ENCODE results near the gene DPP4.

The DPP4 gene

DNA sequence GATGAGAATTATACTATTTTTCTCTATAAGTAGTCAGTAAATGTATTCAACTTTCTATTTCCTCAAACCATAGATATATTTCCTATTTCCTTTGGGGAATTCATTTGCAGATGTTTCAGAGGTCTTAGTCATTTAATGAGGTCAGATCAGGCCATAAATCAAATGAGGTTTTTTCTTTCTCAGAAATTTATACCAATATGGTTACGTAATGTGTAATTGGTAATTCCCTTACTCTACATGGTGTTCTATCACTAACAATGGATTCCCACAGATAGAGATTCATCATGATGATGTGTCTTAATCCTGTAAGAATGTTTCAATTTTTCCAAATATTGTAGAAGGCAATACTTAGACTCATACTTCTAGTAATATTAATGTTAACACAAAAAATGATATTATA is 108.0 kb downstream of the DPP4 start:
- no peak overlapping the region for H3K4me3 ChIP-seq (ENCODE audit: low read length)
- H3K9ac ChIP-seq (ENCODE audit: low read length) = no peak overlapping the region
- no peak overlapping the region for H3K27ac ChIP-seq (ENCODE audit: low read length)
- no peaks in the 10 kb centered on the region for H3K4me1 ChIP-seq (ENCODE audit: low read length)
- no peak overlapping the region for H2AFZ ChIP-seq (ENCODE audit: low read depth, low read length)
- no peaks in the 10 kb centered on the region for H3K36me3 ChIP-seq (replicated peaks; ENCODE audit: low read depth, low read length)
- H3K9me3 ChIP-seq (ENCODE audit: insufficient read depth, low read length) = no peaks in the 10 kb centered on the region
- no peaks in the 10 kb centered on the region for H4K20me1 ChIP-seq (ENCODE audit: insufficient read depth, low read length)
- H3K4me2 ChIP-seq (ENCODE audit: low read length) = no peak overlapping the region
- no peak for TF ChIP-seq EZH2phosphoT487 (IDR thresholded peaks at IDR 0.05; ENCODE audit: low read depth)
- TF ChIP-seq, protein P1, sequence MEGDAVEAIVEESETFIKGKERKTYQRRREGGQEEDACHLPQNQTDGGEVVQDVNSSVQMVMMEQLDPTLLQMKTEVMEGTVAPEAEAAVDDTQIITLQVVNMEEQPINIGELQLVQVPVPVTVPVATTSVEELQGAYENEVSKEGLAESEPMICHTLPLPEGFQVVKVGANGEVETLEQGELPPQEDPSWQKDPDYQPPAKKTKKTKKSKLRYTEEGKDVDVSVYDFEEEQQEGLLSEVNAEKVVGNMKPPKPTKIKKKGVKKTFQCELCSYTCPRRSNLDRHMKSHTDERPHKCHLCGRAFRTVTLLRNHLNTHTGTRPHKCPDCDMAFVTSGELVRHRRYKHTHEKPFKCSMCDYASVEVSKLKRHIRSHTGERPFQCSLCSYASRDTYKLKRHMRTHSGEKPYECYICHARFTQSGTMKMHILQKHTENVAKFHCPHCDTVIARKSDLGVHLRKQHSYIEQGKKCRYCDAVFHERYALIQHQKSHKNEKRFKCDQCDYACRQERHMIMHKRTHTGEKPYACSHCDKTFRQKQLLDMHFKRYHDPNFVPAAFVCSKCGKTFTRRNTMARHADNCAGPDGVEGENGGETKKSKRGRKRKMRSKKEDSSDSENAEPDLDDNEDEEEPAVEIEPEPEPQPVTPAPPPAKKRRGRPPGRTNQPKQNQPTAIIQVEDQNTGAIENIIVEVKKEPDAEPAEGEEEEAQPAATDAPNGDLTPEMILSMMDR (IDR thresholded peaks at IDR 0.05; ENCODE audit: low read depth, low read length) = no peak
- no peaks in the 10 kb centered on the region for H3K27me3 ChIP-seq (ENCODE audit: low read depth, low read length)
- H3K79me2 ChIP-seq (ENCODE audit: low read length) = no peaks in the 10 kb centered on the region

DNA sequence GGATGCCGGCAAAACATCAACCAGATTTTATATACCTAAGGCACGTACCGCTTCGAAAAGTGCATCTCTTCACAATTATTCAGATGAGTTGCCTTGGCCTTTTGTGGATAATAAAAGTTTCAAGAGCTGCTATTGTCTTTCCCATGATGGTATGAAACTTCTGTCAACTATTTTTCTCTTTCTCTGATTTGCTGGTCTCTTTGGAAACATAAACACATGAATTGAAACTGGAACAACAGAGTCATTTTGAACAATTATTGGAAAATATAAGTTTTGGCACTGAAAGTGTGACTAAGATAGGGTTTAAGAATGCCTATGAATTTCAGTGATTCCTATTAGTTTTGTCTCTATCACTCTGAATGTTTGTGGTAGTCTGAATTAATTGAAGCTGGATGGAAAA is 109.9 kb downstream of the DPP4 start:
- Histone ChIP-seq H3K4me1 (ENCODE audit: low read length) (no peaks in the 10 kb centered on the region), H3K4me3 (ENCODE audit: low read length) (no peak overlapping the region), H3K9ac (ENCODE audit: low read length) (no peak overlapping the region), H3K27me3 (ENCODE audit: low read depth, low read length) (no peaks in the 10 kb centered on the region), H3K79me2 (ENCODE audit: low read length) (no peaks in the 10 kb centered on the region), H3K27ac (ENCODE audit: low read length) (no peak overlapping the region), H3K9me3 (ENCODE audit: insufficient read depth, low read length) (no peaks in the 10 kb centered on the region), H4K20me1 (ENCODE audit: insufficient read depth, low read length) (no peaks in the 10 kb centered on the region), H3K4me2 (ENCODE audit: low read length) (no peak overlapping the region), H2AFZ (ENCODE audit: low read depth, low read length) (no peak overlapping the region), H3K36me3 (replicated peaks; ENCODE audit: low read depth, low read length) (no peaks in the 10 kb centered on the region)
- TF ChIP-seq, protein P1 (IDR thresholded peaks at IDR 0.05; ENCODE audit: low read depth, low read length) = no peak
- TF ChIP-seq EZH2phosphoT487 (IDR thresholded peaks at IDR 0.05; ENCODE audit: low read depth) = no peak

DNA sequence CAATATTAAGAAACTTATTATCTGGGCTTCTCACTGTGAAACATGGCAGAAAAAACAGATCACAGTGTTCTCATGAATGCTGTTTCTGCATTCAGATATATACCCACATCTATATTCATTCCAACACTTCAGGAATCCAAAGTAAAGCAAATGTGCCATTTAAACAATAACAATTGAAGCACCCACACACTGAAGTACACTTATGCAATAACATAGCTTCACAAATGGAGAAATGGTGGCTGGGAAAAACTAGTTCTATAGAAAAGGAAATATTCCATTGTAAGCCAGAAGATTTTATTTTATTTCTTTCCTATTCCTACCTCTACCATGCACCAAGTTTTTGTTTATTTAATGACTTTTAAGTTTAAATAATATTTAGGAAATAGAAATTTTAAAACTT is 111.9 kb downstream of the DPP4 start:
- H4K20me1 ChIP-seq (ENCODE audit: insufficient read depth, low read length) = no peaks in the 10 kb centered on the region
- no peak overlapping the region for H3K27ac ChIP-seq (ENCODE audit: low read length)
- no peak overlapping the region for H3K4me2 ChIP-seq (ENCODE audit: low read length)
- no peaks in the 10 kb centered on the region for H3K79me2 ChIP-seq (ENCODE audit: low read length)
- H3K9me3 ChIP-seq (ENCODE audit: insufficient read depth, low read length) = no peaks in the 10 kb centered on the region
- H3K4me1 ChIP-seq (ENCODE audit: low read length) = no peaks in the 10 kb centered on the region
- no peaks in the 10 kb centered on the region for H3K36me3 ChIP-seq (replicated peaks; ENCODE audit: low read depth, low read length)
- TF ChIP-seq EZH2phosphoT487 (IDR thresholded peaks at IDR 0.05; ENCODE audit: low read depth) = no peak
- TF ChIP-seq, protein P1 (IDR thresholded peaks at IDR 0.05; ENCODE audit: low read depth, low read length) = no peak
- no peak overlapping the region for H2AFZ ChIP-seq (ENCODE audit: low read depth, low read length)
- no peaks in the 10 kb centered on the region for H3K27me3 ChIP-seq (ENCODE audit: low read depth, low read length)
- H3K4me3 ChIP-seq (ENCODE audit: low read length) = no peak overlapping the region
- no peak overlapping the region for H3K9ac ChIP-seq (ENCODE audit: low read length)

- Histone ChIP-seq H3K4me2 (ENCODE audit: low read length) (no peak overlapping the region), H3K9me3 (ENCODE audit: insufficient read depth, low read length) (no peaks in the 10 kb centered on the region), H3K4me3 (ENCODE audit: low read length) (no peak overlapping the region), H4K20me1 (ENCODE audit: insufficient read depth, low read length) (no peaks in the 10 kb centered on the region), H3K27ac (ENCODE audit: low read length) (no peak overlapping the region), H3K79me2 (ENCODE audit: low read length) (no peaks in the 10 kb centered on the region), H3K4me1 (ENCODE audit: low read length) (no peaks in the 10 kb centered on the region), H2AFZ (ENCODE audit: low read depth, low read length) (no peak overlapping the region), H3K9ac (ENCODE audit: low read length) (no peak overlapping the region), H3K36me3 (replicated peaks; ENCODE audit: low read depth, low read length) (no peaks in the 10 kb centered on the region), H3K27me3 (ENCODE audit: low read depth, low read length) (no peaks in the 10 kb centered on the region)
- TF ChIP-seq, protein P1 (IDR thresholded peaks at IDR 0.05; ENCODE audit: low read depth, low read length) = no peak
- no peak for TF ChIP-seq EZH2phosphoT487 (IDR thresholded peaks at IDR 0.05; ENCODE audit: low read depth)
These were observed 113.0 kb downstream of the DPP4 start for GRCh38 chr2:161961061-161961460.
